Smooth muscle cell (in vitro differentiated cells): Measurements from ENCODE around the gene SLC66A2. TPM values are rescaled to one million over a fixed set of nuclear protein-coding genes. Genes with fewer than 3 reads are reported as not detected.

Experiments used
- DNase-seq: peaks from one replicate; lab custom pipeline; 2025; ENCODE audit not compliant: unreplicated experiment; lab: John Stamatoyannopoulos, UW
- H2AFZ ChIP-seq: fragments of 200-600 bp; sonication (generic); 2 replicates; pipeline ENCODE4 v1.6.0; 2016; ENCODE audit warnings: antibody characterized with exemption, low read depth, mild to moderate bottlenecking
- H3F3A ChIP-seq: fragments of 200-600 bp; sonication (generic); 2 replicates; pipeline ENCODE4 v1.6.0; 2017; ENCODE audit warnings: antibody characterized with exemption, low read depth
- H3K27ac ChIP-seq: fragments of 200-600 bp; sonication (generic); 2 replicates; pipeline ENCODE4 v1.5.1; 2016; ENCODE audit warnings: low read depth, mild to moderate bottlenecking
- H3K27me3 ChIP-seq: fragments of 200-600 bp; sonication (generic); 2 replicates; pipeline ENCODE4 v1.6.1; 2016; ENCODE audit warnings: low read depth, mild to moderate bottlenecking
- H3K36me3 ChIP-seq: fragments of 200-600 bp; sonication (generic); 2 replicates; pipeline ENCODE4 v1.5.1; 2016; ENCODE audit warnings: low read depth
- H3K4me1 ChIP-seq: fragments of 200-600 bp; sonication (generic); 2 replicates; pipeline ENCODE4 v1.5.1; 2016; ENCODE audit warnings: low read depth
- H3K4me2 ChIP-seq: fragments of 200-600 bp; sonication (generic); 2 replicates; pipeline ENCODE4 v1.6.0; 2016; ENCODE audit warnings: mild to moderate bottlenecking
- H3K4me3 ChIP-seq: fragments of 200-600 bp; sonication (generic); 2 replicates; pipeline ENCODE4 v1.5.1; 2016; ENCODE audit warnings: mild to moderate bottlenecking
- H3K79me2 ChIP-seq: fragments of 200-600 bp; sonication (generic); 2 replicates; pipeline ENCODE4 v1.6.0; 2016; ENCODE audit warnings: low read depth, mild to moderate bottlenecking
- H3K9ac ChIP-seq: fragments of 200-600 bp; sonication (generic); 2 replicates; pipeline ENCODE4 v1.6.0; 2016; ENCODE audit warnings: low read depth
- H3K9me3 ChIP-seq: fragments of 200-600 bp; sonication (generic); replicated peaks from 2 replicates; pipeline ENCODE4 v1.5.1; 2016; ENCODE audit warnings: low read depth
- H4K20me1 ChIP-seq: fragments of 200-600 bp; sonication (generic); 2 replicates; pipeline ENCODE4 v1.6.0; 2016; ENCODE audit warnings: low read depth
- CTCF ChIP-seq: fragments of 200-600 bp; sonication (generic); IDR thresholded peaks from 2 replicates; pipeline ENCODE4 v1.5.1; 2017; ENCODE audit warnings: borderline replicate concordance, mild to moderate bottlenecking, antibody characterized with exemption; ENCODE audit not compliant: insufficient read depth, poor library complexity, severe bottlenecking
- WGBS: methylation state at CpG from one replicate; pipeline ENCODE4 v1.1.7; 2016; ENCODE audit warnings: low lambda C conversion rate; 5-methylcytosine and 5-hydroxymethylcytosine counted together
- polyA plus RNA-seq: library from polyadenylated mRNA; unstranded; fragments of >200 nt; fragmentation: Nextera tagmentation; extraction: Ambion mirVana; gene quantifications from 2 replicates; pipeline ENCODE4 v1.2.1, GENCODE V29; 2016
- total RNA-seq: library from RNA; depleted of rRNA; stranded (reverse); fragments of >200 nt; gene quantifications from 2 replicates; pipeline ENCODE4 v1.2.3, GENCODE V29; 2014

Gene SLC66A2
- total and polyA plus RNA-seq, 2 experiments from 2014 or later = 23.6 to 37.9 TPM

GRCh38 chr18:79924814-79925731 lies 26.4 kb downstream of the SLC66A2 start:
- Histone ChIP-seq H3K4me3 (no peak overlapping the region), H2AFZ (no peak overlapping the region), H3K4me1 (peaks cover 4% of the 10 kb centered on the region), H3F3A (no peaks in the 10 kb centered on the region), H3K79me2 (peaks cover 26% of the 10 kb centered on the region), H3K27ac (no peak overlapping the region), H3K27me3 (no peaks in the 10 kb centered on the region), H3K36me3 (peaks cover 7% of the 10 kb centered on the region), H3K4me2 (no peak overlapping the region), H4K20me1 (peaks cover 50% of the 10 kb centered on the region), H3K9me3 (peaks cover 7% of the 10 kb centered on the region), H3K9ac (no peak overlapping the region)
- WGBS = 95% methylated on average over 25 of the region's 25 CpGs
- no peak for TF ChIP-seq CTCF
- DNase-seq = no peak

- TF ChIP-seq CTCF = no peak
- WGBS = 96% methylated on average over 26 of the region's 26 CpGs
- Histone ChIP-seq H3K79me2 (peaks cover 16% of the 10 kb centered on the region), H3K9me3 (no peaks in the 10 kb centered on the region), H3K36me3 (no peaks in the 10 kb centered on the region), H4K20me1 (peaks cover 50% of the 10 kb centered on the region), H3K27ac (no peak overlapping the region), H2AFZ (no peak overlapping the region), H3K4me2 (no peak overlapping the region), H3K9ac (no peak overlapping the region), H3K4me1 (peaks cover 4% of the 10 kb centered on the region), H3F3A (no peaks in the 10 kb centered on the region), H3K27me3 (no peaks in the 10 kb centered on the region), H3K4me3 (no peak overlapping the region)
- no peak for DNase-seq
Observed at GRCh38 chr18:79923896-79924585, 27.4 kb downstream of the SLC66A2 start.

GRCh38 chr18:79922971-79923411 lies 28.5 kb downstream of the SLC66A2 start:
- Histone ChIP-seq H3K4me1 (peaks cover 4% of the 10 kb centered on the region), H3K27ac (no peak overlapping the region), H3F3A (no peaks in the 10 kb centered on the region), H2AFZ (no peak overlapping the region), H3K79me2 (peaks cover 5% of the 10 kb centered on the region), H4K20me1 (peaks cover 43% of the 10 kb centered on the region), H3K9ac (no peak overlapping the region), H3K4me3 (no peak overlapping the region), H3K36me3 (no peaks in the 10 kb centered on the region), H3K27me3 (no peaks in the 10 kb centered on the region), H3K4me2 (no peak overlapping the region), H3K9me3 (no peaks in the 10 kb centered on the region)
- WGBS = 90% methylated on average over 12 of the region's 17 CpGs
- no peak for DNase-seq
- TF ChIP-seq CTCF = no peak
